Activated T-helper 9 cell treated with anti-CD3 and anti-CD28 coated beads, Interleukin-2, amount 50 U/mL, for 16 hours (primary cell): ENCODE results near the gene TM2D1.
A peak's percentile ranks its signal among the peaks of the same experiment; 100 is the strongest.
"Not testable (repeated sequence)": the region's sequence is repeated elsewhere in the genome, so short reads cannot be mapped to it uniquely, and the experiment has no call there.

Experiments
- DNase-seq: peaks from one replicate; pipeline ENCODE4 v3.0.0-alpha.2; 2020; ENCODE audit warnings: low read depth

Gene TM2D1

DNA sequence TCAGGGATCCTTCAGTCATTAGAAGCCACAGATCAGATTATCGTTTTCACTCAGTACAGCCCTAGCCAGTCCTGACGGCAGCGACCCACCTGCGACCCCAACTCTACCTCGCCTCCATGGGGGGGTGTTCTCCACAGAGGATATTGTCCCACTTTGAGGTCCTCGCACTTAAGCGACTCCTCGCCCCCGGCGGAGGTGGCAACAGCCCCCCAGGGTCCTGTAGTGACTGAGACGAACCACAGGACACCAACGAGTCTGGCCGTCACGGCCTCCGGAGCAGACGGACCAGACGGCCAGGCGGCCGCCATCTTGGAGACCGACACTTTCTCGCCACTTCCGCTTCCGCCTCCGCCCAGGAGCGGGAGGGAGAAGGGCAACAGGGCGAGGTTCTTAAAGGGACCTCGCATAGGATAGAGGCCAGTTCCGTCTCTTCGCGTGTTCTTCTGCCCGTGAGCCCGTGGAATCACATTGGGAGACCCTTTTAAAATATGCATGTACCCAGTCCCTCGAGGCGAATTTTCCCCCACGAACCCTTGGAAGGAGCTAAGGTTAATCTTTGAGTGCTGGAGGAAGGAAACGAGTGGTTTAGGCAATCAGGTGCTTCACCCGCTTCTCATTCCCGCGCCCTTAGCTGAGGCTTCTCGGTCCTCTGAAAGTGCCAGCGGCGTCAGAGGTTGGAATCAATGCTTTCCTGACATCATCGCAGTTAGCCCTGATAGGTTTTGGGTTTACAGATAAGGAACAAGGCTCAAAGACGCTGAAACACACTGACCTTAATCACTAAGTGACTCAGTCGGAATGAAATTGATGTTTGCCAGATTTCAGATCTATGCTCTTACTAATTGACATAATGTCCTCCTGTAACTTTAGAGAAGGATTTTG lies at the start of gene TM2D1:
TM2D1 (minus strand) TSS at position 329 of the 882 bp plus-strand sequence; CDS start at position 308, 21 bp downstream.
- DNase-seq = peak; percentile 82

DNA sequence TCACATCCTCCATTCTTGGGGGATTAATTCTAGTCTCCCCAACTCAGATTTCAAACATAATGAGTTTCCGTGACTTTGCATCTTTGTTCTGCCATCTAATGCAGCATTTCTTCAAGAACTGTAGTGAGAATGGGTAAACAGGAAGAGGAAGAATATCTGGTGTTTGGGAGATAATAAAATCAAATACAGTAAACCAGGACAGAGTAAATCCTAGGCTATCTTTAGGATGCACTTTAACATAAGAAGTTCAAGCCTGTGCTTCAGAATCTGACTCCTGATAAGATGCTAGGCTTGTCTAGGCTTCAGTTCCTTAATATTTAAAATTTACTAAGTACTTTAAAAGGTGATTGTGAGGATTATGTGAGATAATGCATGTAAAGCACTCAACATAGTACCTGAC lies 45.2 kb upstream of the TM2D1 start:
- no peak for DNase-seq

DNA sequence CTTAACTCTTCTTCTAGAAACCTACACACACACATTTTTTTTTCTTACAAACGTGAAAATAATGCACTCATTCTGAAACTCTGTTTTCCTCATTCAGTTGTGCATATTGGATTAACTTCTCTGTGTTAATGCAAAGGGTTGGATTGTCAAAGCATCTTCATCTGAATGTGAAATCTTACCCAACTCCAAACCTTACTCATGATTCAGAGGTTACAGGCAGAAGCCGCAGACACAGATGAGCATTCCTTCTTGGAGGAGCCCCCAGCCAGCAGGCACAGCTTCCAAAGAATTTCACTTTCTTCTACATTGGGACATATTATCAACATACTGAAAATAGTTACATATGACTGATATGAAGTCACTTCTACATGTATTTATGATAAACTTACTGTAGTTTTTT lies 33.0 kb upstream of the TM2D1 start:
- DNase-seq = no peak

DNA sequence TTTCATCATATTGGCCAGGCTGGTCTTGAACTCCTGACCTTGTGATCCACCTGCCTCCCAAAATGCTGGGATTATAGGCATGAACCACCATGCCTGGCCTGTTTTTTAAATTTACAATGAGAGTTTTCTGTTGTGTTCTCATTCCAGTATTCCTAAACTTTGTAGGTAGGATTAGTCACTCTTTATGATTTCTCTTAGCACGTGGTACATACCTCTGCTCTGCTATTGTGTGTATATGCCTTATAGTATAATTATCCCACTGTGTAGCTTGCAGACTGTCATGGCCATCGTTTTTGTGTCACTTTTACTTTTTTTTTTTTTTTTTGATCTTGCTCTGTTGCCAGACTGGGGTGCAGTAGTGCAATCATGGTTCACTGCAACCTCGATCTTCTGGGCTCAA lies 31.8 kb upstream of the TM2D1 start:
- no peak for DNase-seq

DNA sequence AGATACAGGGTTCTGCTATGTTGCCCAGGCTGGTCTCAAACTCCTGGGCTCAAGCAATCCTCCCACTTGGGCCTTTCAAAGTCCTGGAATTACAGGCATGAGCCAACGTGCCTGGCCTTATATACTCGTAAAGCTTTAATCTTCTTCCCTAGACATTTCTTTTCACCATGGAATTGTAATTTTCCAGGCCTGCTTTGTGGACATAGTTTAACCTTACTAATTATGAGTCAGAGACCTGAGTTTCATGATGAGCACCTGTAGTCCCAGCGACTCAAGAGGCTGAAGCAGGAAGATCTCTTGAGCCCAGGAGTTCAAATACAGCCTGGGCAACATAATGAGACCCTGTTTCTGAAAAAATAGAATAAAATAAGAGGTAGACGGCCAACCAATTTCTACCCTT lies 29.6 kb upstream of the TM2D1 start:
- DNase-seq = no peak

DNA sequence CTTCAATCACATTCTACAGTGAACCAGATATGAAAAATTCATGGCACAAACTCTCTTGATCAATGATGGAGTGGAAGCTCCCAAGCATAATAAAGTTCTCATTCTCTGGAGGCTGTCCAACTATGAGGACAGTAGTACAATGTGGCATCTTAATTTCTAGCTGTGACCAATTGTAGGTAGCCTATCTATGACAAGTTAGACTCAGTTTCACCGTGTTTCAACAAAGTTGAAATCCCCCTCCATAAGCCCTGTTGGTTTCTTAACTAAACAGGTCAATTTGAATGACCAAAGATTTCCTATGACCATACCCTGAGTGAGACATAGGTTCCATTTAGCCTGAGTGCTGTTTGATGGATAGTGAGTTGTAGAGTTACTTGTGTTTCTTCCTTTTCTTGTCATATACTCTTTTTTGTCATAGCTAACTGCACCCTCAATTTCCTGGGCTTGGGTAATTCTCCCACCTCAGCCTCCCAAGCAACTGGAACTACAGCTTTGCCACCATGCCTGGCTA lies 29.1 kb upstream of the TM2D1 start:
- no peak for DNase-seq

DNA sequence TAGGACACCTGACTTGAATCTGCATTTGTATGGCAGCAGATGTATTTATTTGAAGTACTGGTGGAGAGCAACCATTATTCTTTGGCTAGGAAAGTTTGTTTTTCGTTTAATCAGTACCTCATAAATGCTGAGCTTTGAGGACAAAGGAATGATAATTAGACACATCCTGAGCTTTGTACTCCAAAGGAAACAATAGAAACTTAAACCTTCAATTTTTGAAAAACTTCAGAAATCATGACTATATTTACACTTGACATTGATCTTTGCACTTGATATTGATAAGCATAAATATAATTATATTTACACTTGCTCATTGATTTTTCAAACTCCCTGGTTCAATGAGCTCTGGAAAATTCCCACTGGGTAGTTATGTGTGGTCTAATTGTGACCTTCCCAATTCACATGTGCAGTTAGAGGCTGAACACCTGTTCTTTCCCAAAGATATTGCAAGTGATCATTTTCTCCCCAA lies 28.0 kb upstream of the TM2D1 start:
- no peak for DNase-seq

DNA sequence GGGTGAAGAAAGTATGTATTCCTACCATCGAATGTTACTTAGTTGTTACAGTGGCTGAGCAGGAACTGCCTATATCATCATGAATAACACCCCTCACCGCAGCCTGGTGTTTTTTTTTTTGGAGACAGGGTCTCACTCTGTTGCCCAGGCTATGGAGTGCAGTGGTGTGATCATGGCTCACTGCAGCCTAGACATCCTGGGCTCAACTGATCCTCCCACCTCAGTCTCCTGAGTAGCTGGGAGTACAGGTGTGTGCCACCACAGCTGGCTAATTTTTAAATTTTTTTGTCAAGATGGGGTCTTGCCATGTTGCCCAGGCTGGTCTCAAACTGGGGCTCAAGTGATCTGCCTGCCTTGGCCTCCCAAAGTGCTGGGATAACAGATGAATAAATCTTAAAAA lies 24.6 kb upstream of the TM2D1 start:
- no peak for DNase-seq

DNA sequence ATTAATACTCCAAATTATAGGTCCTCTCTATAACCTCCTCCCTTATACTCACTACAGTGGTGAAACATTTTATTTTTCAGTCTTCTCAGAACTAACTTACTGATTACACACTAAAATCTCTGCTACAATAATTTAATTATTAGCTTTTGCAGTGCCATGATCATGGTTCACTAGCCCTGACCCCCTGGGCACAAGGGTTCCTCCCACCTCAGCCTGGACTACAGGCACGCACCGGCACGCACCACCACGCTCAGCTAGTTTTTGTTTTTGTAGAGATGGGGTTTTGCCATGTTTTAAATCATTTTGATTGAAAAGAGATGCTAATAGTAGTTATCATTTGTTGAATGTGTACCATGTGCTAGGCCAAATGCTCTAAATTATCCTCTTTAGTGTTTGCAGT lies 23.6 kb upstream of the TM2D1 start:
- no peak for DNase-seq

DNA sequence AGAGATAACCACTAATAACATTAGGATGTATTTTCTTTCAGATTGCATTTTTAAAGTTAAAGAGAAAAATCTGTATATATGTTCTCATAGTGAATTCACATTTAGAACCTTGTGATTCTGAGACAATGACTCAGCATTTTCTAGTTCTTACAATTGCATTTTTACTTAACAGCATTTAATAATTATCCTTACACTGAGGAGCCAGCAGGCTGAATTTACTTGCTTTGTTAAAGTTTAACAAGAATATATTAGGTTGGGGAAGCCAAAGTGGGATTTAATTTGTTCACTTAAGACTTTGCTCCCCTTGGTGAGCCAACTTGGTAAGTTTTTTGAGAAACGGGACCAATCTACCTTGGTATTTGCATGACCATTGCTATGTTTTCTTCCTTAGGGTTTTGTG lies 21.9 kb upstream of the TM2D1 start:
- DNase-seq = no peak

DNA sequence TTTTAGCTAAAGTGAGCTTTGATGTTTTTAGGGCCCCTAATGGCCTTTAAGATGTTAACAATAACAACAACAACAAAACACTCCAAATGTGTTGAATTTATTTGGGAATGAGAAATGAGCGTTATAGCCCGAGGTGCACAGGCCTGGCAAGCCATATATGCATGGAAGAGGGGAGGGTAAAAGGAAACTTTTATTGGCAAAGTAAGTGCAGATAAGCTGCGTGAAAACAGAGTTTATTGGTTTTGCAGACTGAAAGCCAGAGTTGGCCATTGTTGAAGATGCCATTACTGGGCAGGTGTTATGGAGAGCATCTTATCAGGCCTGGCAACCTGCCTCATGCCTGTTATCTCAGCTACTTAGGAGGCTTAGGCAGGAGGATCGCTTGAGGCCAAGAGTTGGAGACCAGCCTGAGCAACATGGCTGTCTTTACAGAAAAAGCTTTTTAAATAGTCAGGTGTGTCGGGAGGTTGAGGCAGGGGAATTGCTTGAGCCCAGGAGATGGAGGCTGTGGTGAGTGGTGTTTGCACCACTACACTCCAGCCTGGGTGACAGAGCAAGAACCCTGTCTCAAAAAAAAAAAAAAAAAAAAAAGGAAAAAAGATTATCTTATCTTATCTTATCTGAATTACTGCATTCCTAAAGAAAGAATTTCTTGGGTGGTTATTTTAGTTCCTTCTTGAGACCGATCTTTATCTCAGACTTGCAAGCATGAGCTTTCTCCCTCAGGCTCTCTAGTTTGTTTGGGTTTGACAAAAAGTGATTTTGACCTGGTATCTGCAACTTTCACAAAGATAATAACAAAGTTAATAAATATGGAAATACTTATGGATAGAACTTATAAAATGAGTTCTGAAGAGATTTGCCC lies 19.0 kb upstream of the TM2D1 start:
- no peak for DNase-seq

DNA sequence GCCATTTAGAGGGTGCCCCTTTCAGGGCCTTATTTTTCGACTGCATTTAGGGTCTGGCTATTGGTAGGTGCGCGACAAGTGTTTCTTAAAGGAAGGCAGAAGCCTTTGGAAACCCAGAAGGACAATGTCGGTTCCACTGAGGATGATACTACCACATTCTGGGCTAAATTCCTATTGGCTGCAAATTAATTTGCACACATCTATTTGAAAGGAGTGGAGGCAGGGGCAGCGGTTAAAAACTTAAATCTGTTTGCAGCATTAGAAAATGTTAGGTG lies 18.4 kb upstream of the TM2D1 start:
- DNase-seq = no peak

DNA sequence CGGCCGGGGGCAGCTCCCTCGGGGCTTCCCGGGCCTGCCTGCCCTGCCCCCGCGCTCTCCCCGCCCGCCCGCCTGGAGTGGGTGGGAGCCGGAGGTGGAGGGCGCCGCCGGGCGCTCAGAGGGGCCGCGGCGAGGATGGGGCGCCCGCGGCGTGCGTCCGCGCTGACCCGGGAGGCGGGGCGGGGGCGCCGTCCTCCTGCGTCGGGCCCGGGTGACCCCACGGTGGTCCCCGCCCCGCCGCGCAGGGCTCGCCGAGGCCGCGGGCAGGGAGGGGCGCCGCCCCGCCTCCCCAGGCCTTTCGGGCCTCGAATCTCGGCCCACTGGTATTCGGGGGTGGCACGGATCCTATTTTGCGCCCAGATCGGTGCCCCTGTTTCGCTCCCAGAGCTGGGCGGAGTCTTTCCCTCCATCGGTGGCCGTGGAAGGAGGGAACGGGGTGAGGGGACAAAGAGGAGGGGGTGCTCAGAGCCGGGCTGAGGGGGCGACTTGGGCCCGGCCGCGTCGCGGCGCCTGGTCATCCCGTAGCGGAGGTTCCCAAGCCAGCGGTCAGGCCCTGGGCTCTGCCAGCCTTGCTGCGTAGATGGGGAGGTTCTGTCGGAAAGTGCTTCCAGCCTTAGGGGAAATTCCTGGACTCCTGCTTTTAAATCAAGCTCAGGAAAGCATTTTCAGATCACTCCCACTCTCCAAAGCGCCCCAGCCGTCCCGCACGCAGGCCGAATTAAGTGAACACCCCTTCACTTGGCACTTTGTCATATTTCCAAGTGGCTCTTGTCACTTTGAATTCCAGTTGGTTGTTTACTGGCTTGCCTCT lies 17.9 kb upstream of the TM2D1 start:
- no peak for DNase-seq

DNA sequence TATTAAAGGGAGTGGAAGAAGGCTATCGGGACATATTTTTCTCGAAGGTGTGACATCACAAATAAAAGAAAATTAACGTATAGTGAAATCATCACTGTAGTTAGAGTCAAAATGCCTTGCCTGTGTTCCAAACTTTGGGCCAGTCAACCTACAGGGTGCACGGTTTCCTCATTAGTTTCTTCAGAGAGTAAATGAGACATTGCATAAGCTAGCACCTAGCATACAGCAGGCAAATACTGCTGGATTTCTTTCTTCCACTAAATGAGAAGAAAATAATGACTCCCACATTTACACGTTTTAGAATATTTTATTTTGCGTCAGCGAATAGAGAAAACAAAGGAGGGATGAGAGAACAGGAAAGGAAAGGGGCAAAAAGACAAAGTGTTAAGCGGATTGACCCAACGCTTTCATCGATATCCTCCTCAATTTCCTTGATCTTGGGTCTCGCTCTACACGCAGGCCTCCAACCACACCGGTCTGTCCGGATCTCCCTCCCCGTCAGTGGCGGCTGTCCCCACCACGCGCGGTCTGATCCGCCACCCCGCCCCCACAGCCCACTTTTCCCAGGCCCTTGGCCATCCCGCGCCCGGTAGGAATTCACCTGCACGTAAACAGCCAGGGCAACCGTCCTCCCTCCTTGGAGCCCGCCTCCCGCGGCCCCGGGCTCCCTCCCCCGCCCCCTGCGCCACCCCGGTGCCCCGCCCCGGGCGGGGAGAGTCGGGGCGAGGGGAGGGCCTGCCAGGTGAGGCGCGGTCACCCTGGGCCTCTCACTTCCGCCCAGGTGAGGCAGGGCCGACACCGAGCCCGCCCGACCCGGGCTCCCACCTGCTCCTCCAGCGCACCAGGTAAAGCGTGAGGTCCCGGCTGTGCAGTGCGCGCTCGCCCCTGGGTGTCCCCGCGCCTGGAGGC lies 17.0 kb upstream of the TM2D1 start, which contains the start of gene PATJ:
PATJ (plus strand) TSS at position 770 of the 909 bp plus-strand sequence. CDS start 20,413 bp downstream, outside the sequence.
- DNase-seq = peak; percentile 61

DNA sequence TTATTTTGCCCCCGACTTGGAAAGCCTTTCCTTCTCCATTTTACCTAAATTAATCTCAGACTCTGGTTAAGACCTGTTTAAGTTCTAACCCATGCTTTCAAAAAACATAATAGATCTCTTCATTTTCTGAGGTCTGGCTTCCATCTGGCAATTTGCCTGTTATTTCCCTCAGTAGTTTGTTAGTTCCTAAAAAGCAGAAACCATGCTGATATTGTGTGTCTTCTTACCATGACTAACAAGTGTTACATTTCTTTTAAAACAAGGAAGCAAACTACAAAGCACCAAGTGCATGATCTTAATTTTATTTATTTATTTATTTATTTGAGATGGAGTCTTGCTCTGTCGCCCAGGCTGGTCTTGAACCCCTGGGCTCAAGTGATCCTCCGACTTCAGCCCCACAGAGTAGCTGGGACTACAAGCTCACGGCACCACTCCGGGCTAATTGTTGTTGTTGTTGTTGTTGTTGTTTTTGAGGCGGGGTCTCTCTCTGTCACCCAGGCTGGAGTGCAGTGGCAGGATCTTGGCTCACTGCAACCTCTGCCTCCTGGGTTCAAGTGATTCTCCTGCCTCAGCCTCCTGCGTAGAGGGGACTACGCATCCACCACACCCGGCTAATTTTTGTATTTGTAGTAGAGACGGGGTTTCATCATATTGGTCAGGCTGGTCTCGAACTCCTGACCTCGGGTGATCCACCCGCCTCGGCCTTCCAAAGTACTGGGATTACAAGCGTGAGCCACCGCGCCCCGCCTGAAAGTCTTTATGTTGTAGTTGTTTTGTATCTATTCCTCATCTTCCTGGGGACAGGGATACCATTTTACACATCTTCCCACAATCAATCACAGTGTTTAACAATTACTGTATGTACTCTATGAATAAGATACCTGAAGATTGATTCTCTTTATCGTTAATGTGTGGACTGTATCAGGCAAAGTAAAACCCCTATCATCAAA lies 16.1 kb upstream of the TM2D1 start:
- DNase-seq = no peak

DNA sequence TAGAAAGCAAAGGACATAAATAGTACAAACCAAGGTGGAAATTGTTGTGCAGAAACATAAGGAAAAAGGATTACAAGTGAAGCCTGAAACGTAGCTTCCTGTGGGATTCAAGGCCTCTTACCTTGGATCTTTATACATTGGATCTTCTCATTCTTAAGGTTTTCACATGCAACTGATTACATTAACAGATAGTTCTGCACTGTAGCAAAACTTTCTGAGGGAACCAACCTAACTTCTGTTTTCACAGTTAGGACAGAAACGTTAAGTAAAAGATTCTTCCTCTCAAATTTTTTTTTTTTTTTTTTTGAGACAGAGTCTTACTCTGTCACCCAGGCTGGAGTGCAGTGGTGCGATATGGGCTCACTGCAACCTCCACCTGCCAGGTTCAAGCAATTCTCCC lies 7.8 kb upstream of the TM2D1 start:
- DNase-seq = no peak

DNA sequence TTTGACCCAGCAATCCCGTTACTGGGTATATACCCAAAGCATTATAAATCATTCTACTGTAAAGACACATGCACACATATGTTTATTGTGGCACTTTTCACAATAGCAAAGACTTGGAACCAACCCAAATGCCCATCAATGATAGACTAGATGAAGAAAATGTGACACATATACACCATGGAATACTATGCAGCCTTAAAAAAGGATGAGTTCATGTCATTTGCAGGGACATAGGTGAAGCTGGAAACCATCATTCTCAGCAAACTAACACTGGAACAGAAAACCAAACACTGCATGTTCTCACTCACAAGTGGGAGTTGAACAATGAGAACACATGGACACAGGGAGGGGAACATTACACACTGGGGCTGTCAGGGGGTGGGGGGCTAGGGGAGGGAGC lies 5.7 kb upstream of the TM2D1 start:
- DNase-seq = not testable (repeated sequence)

DNA sequence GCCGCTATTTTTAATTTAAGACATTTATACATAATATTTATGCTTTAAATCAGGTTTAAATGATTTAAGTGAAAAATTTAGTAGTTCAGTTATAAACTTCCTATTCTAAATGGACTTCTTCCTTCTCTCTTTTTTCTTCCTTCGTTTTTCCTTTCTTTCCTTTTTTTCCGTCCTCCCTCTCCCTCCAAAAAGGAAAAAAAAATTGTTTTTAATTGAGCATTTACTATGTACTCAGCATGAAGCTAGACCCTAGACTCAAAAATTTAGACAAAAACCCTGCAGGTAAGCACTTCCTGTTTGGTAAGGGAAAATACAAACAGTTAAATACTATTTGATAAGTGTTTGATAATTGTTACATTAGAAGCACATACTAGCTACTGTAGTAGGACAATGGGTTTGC lies 2.6 kb upstream of the TM2D1 start:
- no peak for DNase-seq

DNA sequence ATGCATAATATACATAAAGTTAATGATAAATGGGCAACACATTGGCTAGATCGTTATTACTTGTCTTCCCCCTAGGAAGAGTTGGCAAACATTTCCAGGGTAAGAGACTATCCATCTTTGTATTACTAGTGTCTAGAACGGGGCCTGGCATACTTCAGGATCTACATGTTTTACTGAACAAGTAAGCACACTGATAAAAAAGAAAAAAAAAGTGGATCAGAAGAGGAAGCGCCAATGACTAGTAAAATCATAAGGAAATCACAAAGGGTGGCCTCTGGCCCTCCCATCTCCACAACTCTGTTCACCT lies 482 bp downstream of the TM2D1 start:
- no peak for DNase-seq
